ENCODE data around the gene PDE10A.
"Not testable (repeated sequence)": the region's sequence is repeated elsewhere in the genome, so short reads cannot be mapped to it uniquely, and the experiment has no call there.

The PDE10A gene

GRCh38 chr6:165478581-165478980, 184.5 kb downstream of the PDE10A start:
- no peak for DNase-seq (ENCODE audit: low read depth in 2 of 2)

GRCh38 chr6:165469483-165469882, 193.6 kb downstream of the PDE10A start:
- no peak for DNase-seq (ENCODE audit: low read depth in 2 of 2)

GRCh38 chr6:165468340-165469235, 194.5 kb downstream of the PDE10A start:
- no peak for DNase-seq (ENCODE audit: low read depth in 2 of 2)

- DNase-seq (ENCODE audit: low read depth in 2 of 2): not testable (repeated sequence)
These were observed 199.5 kb downstream of the PDE10A start for GRCh38 chr6:165463499-165463898.

- DNase-seq (ENCODE audit: low read depth in 2 of 2): not testable (repeated sequence)
These were observed 203.3 kb downstream of the PDE10A start for GRCh38 chr6:165459605-165460301.

- DNase-seq (ENCODE audit: low read depth in 2 of 2): no peak
These were observed 204.9 kb downstream of the PDE10A start for GRCh38 chr6:165458134-165458533.

GRCh38 chr6:165456286-165456685, 206.8 kb downstream of the PDE10A start:
- DNase-seq (ENCODE audit: low read depth in 2 of 2): no peak

- no peak for DNase-seq (ENCODE audit: low read depth in 2 of 2)
These were observed 207.6 kb downstream of the PDE10A start for GRCh38 chr6:165455488-165455887.

- no peak for DNase-seq (ENCODE audit: low read depth in 2 of 2)
These were observed 209.6 kb downstream of the PDE10A start for GRCh38 chr6:165453395-165453794.

GRCh38 chr6:165451838-165452237, 211.2 kb downstream of the PDE10A start:
- no peak for DNase-seq (ENCODE audit: low read depth in 2 of 2)

- no peak for DNase-seq (ENCODE audit: low read depth in 2 of 2)
These were observed 214.8 kb downstream of the PDE10A start for GRCh38 chr6:165448210-165448609.

- DNase-seq (ENCODE audit: low read depth in 2 of 2): no peak
These were observed 215.9 kb downstream of the PDE10A start for GRCh38 chr6:165447141-165447540.

- no peak for DNase-seq (ENCODE audit: low read depth in 2 of 2)
These were observed 216.7 kb downstream of the PDE10A start for GRCh38 chr6:165446331-165446730.

GRCh38 chr6:165443462-165443861, 219.6 kb downstream of the PDE10A start:
- no peak for DNase-seq (ENCODE audit: low read depth in 2 of 2)

GRCh38 chr6:165441181-165441580, 221.9 kb downstream of the PDE10A start:
- no peak for DNase-seq (ENCODE audit: low read depth in 2 of 2)

- DNase-seq (ENCODE audit: low read depth in 2 of 2): no peak
These were observed 223.0 kb downstream of the PDE10A start for GRCh38 chr6:165439928-165440554.

- no peak for DNase-seq (ENCODE audit: low read depth in 2 of 2)
These were observed 236.1 kb downstream of the PDE10A start for GRCh38 chr6:165426892-165427291.

GRCh38 chr6:165422192-165422591, 240.8 kb downstream of the PDE10A start:
- no peak for DNase-seq (ENCODE audit: low read depth in 2 of 2)

- no peak for DNase-seq (ENCODE audit: low read depth in 2 of 2)
These were observed 245.7 kb downstream of the PDE10A start for GRCh38 chr6:165417278-165417865.

GRCh38 chr6:165404697-165405096, 258.3 kb downstream of the PDE10A start:
- DNase-seq (ENCODE audit: low read depth in 2 of 2): no peak

- DNase-seq (ENCODE audit: low read depth in 2 of 2): no peak
These were observed 258.7 kb downstream of the PDE10A start for GRCh38 chr6:165404296-165404695.

- no peak for DNase-seq (ENCODE audit: low read depth in 2 of 2)
These were observed 259.9 kb downstream of the PDE10A start for GRCh38 chr6:165403006-165403595.

All from stimulated activated CD4-positive, alpha-beta T cell treated with anti-CD3 and anti-CD28 coated beads, Interleukin-4, amount 100 ng/mL, for 48 hours (primary cell).